Measurements from ENCODE around the gene TBL2.
"Not testable (repeated sequence)": the region's sequence is repeated elsewhere in the genome, so short reads cannot be mapped to it uniquely, and the experiment has no call there.

TBL2 gene

GRCh38 chr7:73535918-73536317 is 42.5 kb downstream of the TBL2 start:
- DNase-seq (ENCODE audit: low read depth): not testable (repeated sequence)

DNA sequence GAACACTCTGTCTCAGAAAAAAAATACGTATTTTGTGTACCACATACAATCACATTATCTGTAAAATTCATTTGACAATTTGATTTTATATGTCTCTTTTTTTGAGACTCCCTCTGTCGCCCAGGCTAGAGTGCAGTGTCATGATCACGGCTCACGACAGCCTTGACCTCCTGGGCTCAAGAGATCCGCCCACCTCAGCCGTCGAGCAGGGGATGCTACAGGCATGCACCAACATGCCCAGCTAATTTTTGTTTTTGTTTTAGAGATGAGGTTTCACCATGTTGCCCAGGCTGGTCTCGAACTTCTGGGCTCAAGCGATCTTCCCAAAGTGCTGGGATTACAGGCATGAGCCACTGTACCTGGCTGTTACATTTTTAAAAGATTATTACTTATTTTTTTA is 44.6 kb downstream of the TBL2 start:
- DNase-seq (ENCODE audit: low read depth): no peak

GRCh38 chr7:73532224-73532623 is 46.2 kb downstream of the TBL2 start:
- no peak for DNase-seq (ENCODE audit: low read depth)

GRCh38 chr7:73530800-73531199 is 47.6 kb downstream of the TBL2 start:
- no peak for DNase-seq (ENCODE audit: low read depth)

DNA sequence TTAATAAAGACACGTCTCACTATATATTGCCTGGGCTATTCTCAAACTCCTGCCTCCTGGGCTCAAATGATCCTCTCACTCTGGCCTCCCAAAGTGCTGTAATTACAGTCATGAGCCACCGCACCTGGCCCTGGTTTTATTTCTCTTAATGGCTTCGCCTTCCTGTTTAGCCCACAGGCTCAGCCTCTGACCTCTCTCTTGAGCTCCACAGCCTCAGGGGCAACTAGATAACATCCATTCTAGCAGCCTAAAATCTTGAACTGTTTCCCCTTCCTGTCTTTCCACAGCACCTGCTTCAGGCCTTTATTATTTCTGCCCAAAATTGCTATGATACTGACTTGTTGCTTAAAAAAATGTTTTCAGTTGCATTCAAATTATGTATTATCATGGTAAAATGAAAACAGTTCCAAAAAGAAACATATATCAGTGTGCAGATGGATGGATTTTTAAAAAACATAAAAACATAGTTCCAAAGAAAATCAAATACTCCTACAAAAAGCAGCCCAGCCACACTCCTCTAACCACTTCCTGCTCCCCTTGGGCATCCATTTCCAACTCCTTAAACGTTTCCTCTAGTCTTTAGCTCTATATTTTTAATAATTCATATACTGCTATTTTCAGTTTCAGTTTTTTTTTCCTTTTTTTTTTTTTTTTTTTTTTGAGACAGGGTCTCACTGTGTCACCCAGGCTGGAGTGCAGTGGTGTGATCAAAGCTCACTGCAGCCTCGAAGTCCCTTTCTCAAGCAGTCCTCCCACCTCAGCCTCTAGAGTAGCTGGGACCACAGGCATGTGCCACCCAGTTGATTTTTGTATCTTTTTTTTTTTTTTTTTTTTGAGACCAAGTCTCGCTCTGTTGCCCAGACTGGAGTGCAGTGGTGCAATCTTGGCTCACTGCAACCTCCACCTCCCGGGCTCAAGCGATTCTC is 51.2 kb downstream of the TBL2 start:
- no peak for DNase-seq (ENCODE audit: low read depth)

DNA sequence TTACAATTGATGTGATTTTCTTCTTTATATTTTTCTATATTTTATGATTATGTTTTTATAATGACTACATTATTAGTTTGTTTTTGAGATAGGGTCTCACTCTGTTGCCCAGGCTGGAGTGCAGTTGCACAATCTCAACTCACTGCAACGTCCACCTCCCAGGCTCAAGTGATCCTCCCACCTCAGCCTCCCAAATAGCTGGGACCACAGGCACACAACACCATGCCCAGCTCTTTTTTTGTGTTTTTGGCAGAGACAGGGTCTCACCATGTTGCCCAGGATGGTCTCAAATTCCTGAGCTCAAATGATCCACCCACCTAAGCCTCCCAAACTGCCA is 52.3 kb downstream of the TBL2 start:
- not testable (repeated sequence) for DNase-seq (ENCODE audit: low read depth)

- DNase-seq (ENCODE audit: low read depth): peak; percentile 98
Measured at GRCh38 chr7:73522105-73522872, 56.1 kb downstream of the TBL2 start, which contains the start of gene BAZ1B. Gene BAZ1B (minus strand): TSS chr7:73522293. CDS start chr7:73521933, 360 bp downstream.

GRCh38 chr7:73521636-73522104 is 56.7 kb downstream of the TBL2 start:
- DNase-seq (ENCODE audit: low read depth): no peak

- peak; percentile 42 for DNase-seq (ENCODE audit: low read depth)
Measured at GRCh38 chr7:73520673-73521635, 57.4 kb downstream of the TBL2 start.

DNA sequence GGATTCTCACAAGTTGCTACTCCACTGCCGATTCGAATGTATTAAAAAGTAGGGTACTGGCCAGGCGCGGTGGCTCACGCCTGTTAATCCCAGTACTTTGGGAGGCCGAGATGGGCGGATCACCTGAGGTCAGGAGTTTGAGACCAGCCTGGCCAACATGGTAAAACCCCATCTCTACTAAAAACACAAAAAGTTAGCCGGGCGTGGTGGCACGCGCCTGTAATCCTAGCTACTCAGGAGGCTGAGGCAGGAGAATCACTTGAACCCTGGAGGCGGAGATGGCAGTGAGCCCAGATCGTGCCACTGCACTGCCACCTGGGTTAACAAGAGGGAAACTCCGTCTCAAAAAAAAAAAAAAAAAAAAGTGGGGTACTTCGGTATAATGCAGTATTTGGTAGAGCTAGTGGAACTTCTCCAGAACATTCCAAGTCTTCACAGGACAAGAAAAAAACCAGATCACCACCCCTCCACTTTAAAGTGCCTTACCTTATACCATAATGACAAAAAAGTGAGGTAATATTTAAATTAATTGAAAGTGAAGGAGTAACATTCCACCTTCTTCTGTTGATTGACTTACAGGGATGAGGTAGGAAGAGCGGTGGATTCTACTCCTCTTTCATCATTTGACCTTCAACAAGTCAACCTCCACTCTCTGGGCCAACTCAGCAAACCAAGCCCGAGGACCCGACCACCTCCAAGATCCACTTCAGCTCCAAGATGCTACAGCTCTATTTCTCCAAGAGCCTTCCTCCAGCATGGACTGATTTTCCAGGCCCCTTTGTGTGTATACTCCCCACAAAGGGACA is 58.3 kb downstream of the TBL2 start:
- DNase-seq (ENCODE audit: low read depth): no peak

- no peak for DNase-seq (ENCODE audit: low read depth)
Measured at GRCh38 chr7:73518470-73518869, 59.9 kb downstream of the TBL2 start.
